ENCODE data around the gene MYRIP. TPM values are rescaled to one million over a fixed set of nuclear protein-coding genes. Genes with fewer than 3 reads are reported as not detected.

MYRIP gene
- total and polyA plus RNA-seq, 7 experiments from 2014 or later, result not detected

- Histone ChIP-seq H3K4me3 (ENCODE audit: low read length) (no peak overlapping the region), H3K36me3 (ENCODE audit: control insufficient read depth in 2 of 3, insufficient read depth in 3 of 3, low read length in 3 of 3) (no peaks in the 10 kb centered on the region), H3K27ac (ENCODE audit: low read depth, low read length) (no peak overlapping the region), H3K4me1 (ENCODE audit: control insufficient read depth in 2 of 2, insufficient read depth in 2 of 2, low read length in 2 of 2) (no peaks in the 10 kb centered on the region), H3K27me3 (ENCODE audit: control insufficient read depth in 2 of 2, insufficient read depth in 2 of 2, low read length in 2 of 2) (no peaks in the 10 kb centered on the region), H3K9me3 (ENCODE audit: control insufficient read depth in 2 of 3, low read length in 3 of 3) (no peaks in the 10 kb centered on the region)
- peaks cover 0 to 26% (median 7%) of the 10 kb centered on the region in 5 donors for H3K27me3 Mint-ChIP-seq
- CTCF ChIA-PET, result no interaction called here
- H3K9me3 Mint-ChIP-seq, result peaks cover 0 to 28% (median 7%) of the 10 kb centered on the region in 11 donors
- H3K36me3 Mint-ChIP-seq, result peaks cover 0 to 8% (median 0%) of the 10 kb centered on the region in 5 donors
- DNase-seq (no peak), ATAC-seq (no peak)
- intact Hi-C loops (cut with micrococcal nuclease), result no loop called here
- no peak overlapping the region for H3K27ac Mint-ChIP-seq
- H3K4me3 Mint-ChIP-seq, result no peak overlapping the region
- POLR2A ChIA-PET, result no interaction called here
- H3K4me1 Mint-ChIP-seq, result no peaks in the 10 kb centered on the region
Measured at GRCh38 chr3:39882111-39882510, 72.7 kb downstream of the MYRIP start.

GRCh38 chr3:39892068-39892467 is 82.7 kb downstream of the MYRIP start:
- Mint-ChIP-seq H3K4me3 (no peak overlapping the region), H3K27me3 (no peaks in the 10 kb centered on the region), H3K36me3 (no peaks in the 10 kb centered on the region), H3K9me3 (peaks cover 0 to 8% (median 0%) of the 10 kb centered on the region in 11 donors), H3K27ac (no peak overlapping the region), H3K4me1 (no peaks in the 10 kb centered on the region)
- Histone ChIP-seq H3K4me1 (ENCODE audit: control insufficient read depth in 2 of 2, insufficient read depth in 2 of 2, low read length in 2 of 2) (no peaks in the 10 kb centered on the region), H3K27ac (ENCODE audit: low read depth, low read length) (no peak overlapping the region), H3K27me3 (ENCODE audit: control insufficient read depth in 2 of 2, insufficient read depth in 2 of 2, low read length in 2 of 2) (no peaks in the 10 kb centered on the region), H3K4me3 (ENCODE audit: low read length) (no peak overlapping the region), H3K9me3 (ENCODE audit: control insufficient read depth in 2 of 3, low read length in 3 of 3) (no peaks in the 10 kb centered on the region), H3K36me3 (ENCODE audit: control insufficient read depth in 2 of 3, insufficient read depth in 3 of 3, low read length in 3 of 3) (no peaks in the 10 kb centered on the region)
- intact Hi-C loops (cut with micrococcal nuclease), result no loop called here
- no peak for ATAC-seq
- ChIA-PET CTCF (no interaction called here), POLR2A (no interaction called here)
- no peak for DNase-seq

GRCh38 chr3:39896184-39896583 is 86.8 kb downstream of the MYRIP start:
- Mint-ChIP-seq H3K36me3 (no peaks in the 10 kb centered on the region), H3K4me1 (no peaks in the 10 kb centered on the region), H3K27ac (no peak overlapping the region), H3K9me3 (peaks cover 0 to 2% (median 0%) of the 10 kb centered on the region in 11 donors), H3K27me3 (peaks cover 0 to 5% (median 0%) of the 10 kb centered on the region in 5 donors), H3K4me3 (no peak overlapping the region)
- no peak overlapping the region for H3K27ac ChIP-seq (ENCODE audit: low read depth, low read length)
- ATAC-seq (no peak), DNase-seq (no peak)
- H3K27me3 ChIP-seq (ENCODE audit: control insufficient read depth in 2 of 2, insufficient read depth in 2 of 2, low read length in 2 of 2), result no peaks in the 10 kb centered on the region
- CTCF ChIA-PET, result no interaction called here
- no peaks in the 10 kb centered on the region for H3K36me3 ChIP-seq (ENCODE audit: control insufficient read depth in 2 of 3, insufficient read depth in 3 of 3, low read length in 3 of 3)
- H3K9me3 ChIP-seq (ENCODE audit: control insufficient read depth in 2 of 3, low read length in 3 of 3), result no peaks in the 10 kb centered on the region
- intact Hi-C loops (cut with micrococcal nuclease), result no loop called here
- no peaks in the 10 kb centered on the region for H3K4me1 ChIP-seq (ENCODE audit: control insufficient read depth in 2 of 2, insufficient read depth in 2 of 2, low read length in 2 of 2)
- POLR2A ChIA-PET, result no interaction called here
- H3K4me3 ChIP-seq (ENCODE audit: low read length), result no peak overlapping the region

- Histone ChIP-seq H3K4me3 (ENCODE audit: low read length) (no peak overlapping the region), H3K9me3 (ENCODE audit: control insufficient read depth in 2 of 3, low read length in 3 of 3) (no peaks in the 10 kb centered on the region), H3K27ac (ENCODE audit: low read depth, low read length) (no peak overlapping the region), H3K36me3 (ENCODE audit: control insufficient read depth in 2 of 3, insufficient read depth in 3 of 3, low read length in 3 of 3) (no peaks in the 10 kb centered on the region), H3K27me3 (ENCODE audit: control insufficient read depth in 2 of 2, insufficient read depth in 2 of 2, low read length in 2 of 2) (no peaks in the 10 kb centered on the region), H3K4me1 (ENCODE audit: control insufficient read depth in 2 of 2, insufficient read depth in 2 of 2, low read length in 2 of 2) (no peaks in the 10 kb centered on the region)
- H3K4me1 Mint-ChIP-seq, result no peaks in the 10 kb centered on the region
- H3K36me3 Mint-ChIP-seq, result no peaks in the 10 kb centered on the region
- ATAC-seq (no peak), DNase-seq (no peak)
- CTCF ChIA-PET, result no interaction called here
- H3K27me3 Mint-ChIP-seq, result peaks cover 0 to 5% (median 3%) of the 10 kb centered on the region in 5 donors
- intact Hi-C loops (cut with micrococcal nuclease), result no loop called here
- no peak overlapping the region for H3K27ac Mint-ChIP-seq
- peaks cover 0 to 4% (median 0%) of the 10 kb centered on the region in 11 donors for H3K9me3 Mint-ChIP-seq
- H3K4me3 Mint-ChIP-seq, result no peak overlapping the region
- POLR2A ChIA-PET, result no interaction called here
Measured at GRCh38 chr3:39900462-39901002, 91.1 kb downstream of the MYRIP start.

- ATAC-seq (no peak), DNase-seq (no peak)
- H3K27ac ChIP-seq (ENCODE audit: low read depth, low read length), result no peak overlapping the region
- H3K4me3 ChIP-seq (ENCODE audit: low read length), result no peak overlapping the region
- intact Hi-C loops (cut with micrococcal nuclease), result no loop called here
- Mint-ChIP-seq H3K9me3 (peaks cover 0 to 4% (median 0%) of the 10 kb centered on the region in 11 donors), H3K36me3 (no peaks in the 10 kb centered on the region), H3K27ac (no peak overlapping the region), H3K27me3 (peaks cover 0 to 3% (median 0%) of the 10 kb centered on the region in 5 donors), H3K4me3 (no peak overlapping the region), H3K4me1 (no peaks in the 10 kb centered on the region)
- H3K27me3 ChIP-seq (ENCODE audit: control insufficient read depth in 2 of 2, insufficient read depth in 2 of 2, low read length in 2 of 2), result no peaks in the 10 kb centered on the region
- H3K4me1 ChIP-seq (ENCODE audit: control insufficient read depth in 2 of 2, insufficient read depth in 2 of 2, low read length in 2 of 2), result no peaks in the 10 kb centered on the region
- POLR2A ChIA-PET, result no interaction called here
- H3K9me3 ChIP-seq (ENCODE audit: control insufficient read depth in 2 of 3, low read length in 3 of 3), result no peaks in the 10 kb centered on the region
- CTCF ChIA-PET, result no interaction called here
- no peaks in the 10 kb centered on the region for H3K36me3 ChIP-seq (ENCODE audit: control insufficient read depth in 2 of 3, insufficient read depth in 3 of 3, low read length in 3 of 3)
Measured at GRCh38 chr3:39903253-39903652, 93.8 kb downstream of the MYRIP start.

GRCh38 chr3:39905788-39906187 is 96.4 kb downstream of the MYRIP start:
- no peak overlapping the region for H3K4me3 Mint-ChIP-seq
- no peaks in the 10 kb centered on the region for H3K4me1 Mint-ChIP-seq
- no peak overlapping the region for H3K4me3 ChIP-seq (ENCODE audit: low read length)
- DNase-seq, result no peak
- H3K27ac ChIP-seq (ENCODE audit: low read depth, low read length), result no peak overlapping the region
- intact Hi-C loops (cut with micrococcal nuclease), result no loop called here
- peaks cover 0 to 2% (median 0%) of the 10 kb centered on the region in 11 donors for H3K9me3 Mint-ChIP-seq
- peaks cover 0 to 10% (median 5%) of the 10 kb centered on the region in 5 donors for H3K27me3 Mint-ChIP-seq
- H3K9me3 ChIP-seq (ENCODE audit: control insufficient read depth in 2 of 3, low read length in 3 of 3), result no peaks in the 10 kb centered on the region
- POLR2A ChIA-PET, result no interaction called here
- no peaks in the 10 kb centered on the region for H3K36me3 Mint-ChIP-seq
- CTCF ChIA-PET, result no interaction called here
- no peaks in the 10 kb centered on the region for H3K4me1 ChIP-seq (ENCODE audit: control insufficient read depth in 2 of 2, insufficient read depth in 2 of 2, low read length in 2 of 2)
- no peaks in the 10 kb centered on the region for H3K36me3 ChIP-seq (ENCODE audit: control insufficient read depth in 2 of 3, insufficient read depth in 3 of 3, low read length in 3 of 3)
- no peak for ATAC-seq
- H3K27me3 ChIP-seq (ENCODE audit: control insufficient read depth in 2 of 2, insufficient read depth in 2 of 2, low read length in 2 of 2), result no peaks in the 10 kb centered on the region
- H3K27ac Mint-ChIP-seq, result no peak overlapping the region

GRCh38 chr3:39907981-39908380 is 98.6 kb downstream of the MYRIP start:
- ChIA-PET CTCF (no interaction called here), POLR2A (no interaction called here)
- no peaks in the 10 kb centered on the region for H3K4me1 Mint-ChIP-seq
- H3K4me1 ChIP-seq (ENCODE audit: control insufficient read depth in 2 of 2, insufficient read depth in 2 of 2, low read length in 2 of 2), result no peaks in the 10 kb centered on the region
- no peaks in the 10 kb centered on the region for H3K27me3 ChIP-seq (ENCODE audit: control insufficient read depth in 2 of 2, insufficient read depth in 2 of 2, low read length in 2 of 2)
- no peaks in the 10 kb centered on the region for H3K36me3 Mint-ChIP-seq
- no peak for ATAC-seq
- H3K27me3 Mint-ChIP-seq, result peaks cover 0 to 19% (median 5%) of the 10 kb centered on the region in 5 donors
- H3K9me3 Mint-ChIP-seq, result peaks cover 0 to 1% (median 0%) of the 10 kb centered on the region in 11 donors
- intact Hi-C loops (cut with micrococcal nuclease), result no loop called here
- no peaks in the 10 kb centered on the region for H3K36me3 ChIP-seq (ENCODE audit: control insufficient read depth in 2 of 3, insufficient read depth in 3 of 3, low read length in 3 of 3)
- H3K27ac ChIP-seq (ENCODE audit: low read depth, low read length), result no peak overlapping the region
- DNase-seq, result no peak
- no peak overlapping the region for H3K4me3 ChIP-seq (ENCODE audit: low read length)
- no peaks in the 10 kb centered on the region for H3K9me3 ChIP-seq (ENCODE audit: control insufficient read depth in 2 of 3, low read length in 3 of 3)
- H3K27ac Mint-ChIP-seq, result no peak overlapping the region
- H3K4me3 Mint-ChIP-seq, result no peak overlapping the region
